GM12891 (cell line): ENCODE measurements around the gene POLA1.

Experiments
- POLR2A ChIP-seq: IDR thresholded peaks from 2 replicates; pipeline ENCODE4 v1.6.1; 2011; ENCODE audit warnings: low read depth, low read length, control low read depth
- TAF1 ChIP-seq: IDR thresholded peaks from 2 replicates; pipeline ENCODE4 v1.6.1; 2011; ENCODE audit warnings: low read depth, low read length, control low read depth

GRCh38 chrX:25034889-25035288 is 341.2 kb downstream of the POLA1 start:
- TF ChIP-seq POLR2A (no peak), TAF1 (no peak)
